Measurements from ENCODE around the gene P2RY12. TPM values are rescaled to one million over a fixed set of nuclear protein-coding genes. Genes with fewer than 3 reads are reported as not detected.

Gene P2RY12
- total and polyA plus RNA-seq, 9 of the 15 experiments (the other 6 are each of a cell fraction or from before 2014, with no cell fraction given) = not detected

DNA sequence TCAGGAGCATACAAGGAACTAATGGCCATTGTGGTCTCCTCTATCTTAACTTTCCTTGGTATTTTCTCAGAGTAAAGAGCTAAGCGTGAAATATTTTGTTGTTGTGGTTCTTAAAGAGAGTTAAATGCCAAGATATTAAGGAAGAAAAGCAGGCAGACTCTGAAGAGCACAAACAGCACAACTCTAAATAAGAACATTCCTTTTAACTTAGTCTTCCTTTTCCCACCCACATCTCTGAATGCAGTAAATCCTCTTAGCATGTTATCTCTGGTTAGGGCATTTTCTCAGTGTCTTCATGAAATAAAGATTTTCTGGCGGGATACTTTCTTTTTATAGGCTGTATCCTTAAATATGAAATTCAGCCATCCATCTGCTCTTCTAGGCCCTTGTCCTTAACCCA is 69.4 kb downstream of the P2RY12 start:
- no peak overlapping the region for H3K9ac ChIP-seq (ENCODE audit: insufficient read depth in 1 of 2, low read depth in 2 of 2, low read length in 2 of 2)
- no peaks in the 10 kb centered on the region for H3K9me3 ChIP-seq (replicated peaks; ENCODE audit: control insufficient read depth, insufficient read depth, low read depth, low read length)
- no peaks in the 10 kb centered on the region for H3K9me1 ChIP-seq (ENCODE audit: control insufficient read depth, insufficient read depth, low read length)
- POLR2A ChIA-PET = interaction anchor here (0.7 to 0.8 kb wide), 2 partner anchors 9 to 981 kb away, joined by 3 read pairs; no protein-coding TSS in a partner anchor
- BruUV-seq (replicated peaks) = no TSS peak
- TF ChIP-seq CHD1 (IDR thresholded peaks at IDR 0.05; ENCODE audit: low read length) (no peak), TGIF2 (CRISPR knock-in tag; IDR thresholded peaks at IDR 0.05) (no peak), SAFB2 (IDR thresholded peaks at IDR 0.05; ENCODE audit: borderline replicate concordance, low read depth, low read length, severe bottlenecking) (no peak), ZBTB7A (IDR thresholded peaks at IDR 0.05; ENCODE audit: borderline replicate concordance, control insufficient read depth, low read depth, low read length) (no peak), KAT2B (IDR thresholded peaks at IDR 0.05; ENCODE audit: low read depth, low read length) (no peak), ZNF12 (CRISPR knock-in tag; IDR thresholded peaks at IDR 0.05) (no peak), FOXJ3 (CRISPR knock-in tag; IDR thresholded peaks at IDR 0.05) (no peak), ZKSCAN1 (IDR thresholded peaks at IDR 0.05; ENCODE audit: low read depth, low read length) (no peak), CBX1 (IDR thresholded peaks at IDR 0.05; ENCODE audit: low read depth) (no peak), MYBL2 (IDR thresholded peaks at IDR 0.05; ENCODE audit: low read depth) (no peak), MYBL2 (CRISPR knock-in tag; IDR thresholded peaks at IDR 0.05; ENCODE audit: borderline replicate concordance) (no peak), CBX5 (IDR thresholded peaks at IDR 0.05; ENCODE audit: borderline replicate concordance, low read depth) (no peak), ZNF76 (CRISPR knock-in tag; IDR thresholded peaks at IDR 0.05; ENCODE audit: borderline replicate concordance) (no peak), JUNB (CRISPR knock-in tag; conservative IDR thresholded peaks at IDR 0.05) (no peak)
- TF ChIP-seq, protein P1, sequence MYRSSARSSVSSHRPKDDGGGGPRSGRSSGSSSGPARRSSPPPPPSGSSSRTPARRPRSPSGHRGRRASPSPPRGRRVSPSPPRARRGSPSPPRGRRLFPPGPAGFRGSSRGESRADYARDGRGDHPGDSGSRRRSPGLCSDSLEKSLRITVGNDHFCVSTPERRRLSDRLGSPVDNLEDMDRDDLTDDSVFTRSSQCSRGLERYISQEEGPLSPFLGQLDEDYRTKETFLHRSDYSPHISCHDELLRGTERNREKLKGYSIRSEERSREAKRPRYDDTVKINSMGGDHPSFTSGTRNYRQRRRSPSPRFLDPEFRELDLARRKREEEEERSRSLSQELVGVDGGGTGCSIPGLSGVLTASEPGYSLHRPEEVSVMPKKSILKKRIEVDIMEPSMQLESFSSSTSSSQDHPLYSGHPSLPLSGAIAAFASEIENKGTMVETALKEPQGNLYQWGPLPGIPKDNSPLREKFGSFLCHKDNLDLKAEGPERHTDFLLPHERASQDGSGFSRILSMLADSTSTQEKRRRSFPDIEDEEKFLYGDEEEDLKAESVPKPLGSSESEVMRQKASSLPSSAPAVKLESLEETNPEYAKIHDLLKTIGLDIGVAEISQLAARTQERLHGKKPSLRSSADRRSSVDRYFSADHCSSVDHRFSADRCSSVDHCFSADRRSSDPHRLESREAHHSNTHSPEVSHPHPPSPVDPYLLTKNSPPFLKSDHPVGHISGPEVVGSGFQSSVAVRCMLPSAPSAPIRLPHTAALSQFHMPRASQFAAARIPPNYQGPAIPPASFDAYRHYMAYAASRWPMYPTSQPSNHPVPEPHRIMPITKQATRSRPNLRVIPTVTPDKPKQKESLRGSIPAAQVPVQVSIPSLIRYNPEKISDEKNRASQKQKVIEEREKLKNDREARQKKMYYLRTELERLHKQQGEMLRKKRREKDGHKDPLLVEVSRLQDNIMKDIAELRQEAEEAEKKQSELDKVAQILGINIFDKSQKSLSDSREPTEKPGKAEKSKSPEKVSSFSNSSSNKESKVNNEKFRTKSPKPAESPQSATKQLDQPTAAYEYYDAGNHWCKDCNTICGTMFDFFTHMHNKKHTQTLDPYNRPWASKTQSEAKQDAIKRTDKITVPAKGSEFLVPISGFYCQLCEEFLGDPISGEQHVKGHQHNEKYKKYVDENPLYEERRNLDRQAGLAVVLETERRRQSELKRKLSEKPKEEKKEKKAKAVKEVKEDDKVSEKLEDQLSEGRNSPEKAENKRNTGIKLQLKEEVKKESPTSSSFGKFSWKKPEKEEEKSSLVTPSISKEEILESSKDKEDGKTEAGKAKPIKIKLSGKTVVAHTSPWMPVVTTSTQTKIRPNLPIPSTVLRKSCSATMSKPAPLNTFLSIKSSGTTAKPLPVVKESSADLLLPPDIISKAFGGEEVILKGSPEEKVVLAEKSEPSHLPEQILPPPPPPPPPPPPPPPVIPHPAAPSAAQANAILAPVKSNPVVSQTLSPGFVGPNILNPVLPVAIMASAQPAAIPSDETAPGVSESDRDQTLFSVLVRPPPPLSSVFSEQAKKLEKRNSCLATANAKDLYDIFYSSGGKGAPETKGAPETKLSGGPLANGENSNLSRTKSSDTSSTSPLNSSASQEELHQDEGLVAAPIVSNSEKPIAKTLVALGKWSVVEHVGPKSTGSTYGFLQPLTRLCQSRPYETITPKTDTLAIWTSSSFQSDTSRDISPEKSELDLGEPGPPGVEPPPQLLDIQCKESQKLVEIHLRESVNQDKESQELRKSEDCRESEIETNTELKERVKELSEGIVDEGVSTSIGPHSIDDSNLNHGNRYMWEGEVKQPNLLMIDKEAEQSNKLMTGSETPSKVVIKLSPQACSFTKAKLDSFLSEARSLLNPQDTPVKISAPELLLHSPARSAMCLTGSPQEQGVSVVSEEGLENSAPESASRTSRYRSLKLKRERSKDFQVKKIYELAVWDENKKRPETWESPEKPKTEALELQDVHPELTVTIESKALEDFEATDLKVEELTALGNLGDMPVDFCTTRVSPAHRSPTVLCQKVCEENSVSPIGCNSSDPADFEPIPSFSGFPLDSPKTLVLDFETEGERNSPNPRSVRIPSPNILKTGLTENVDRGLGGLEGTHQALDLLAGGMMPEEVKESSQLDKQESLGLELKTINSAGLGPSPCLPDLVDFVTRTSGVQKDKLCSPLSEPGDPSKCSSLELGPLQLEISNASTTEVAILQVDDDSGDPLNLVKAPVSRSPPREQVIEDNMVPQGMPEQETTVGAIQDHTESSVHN (IDR thresholded peaks at IDR 0.05; ENCODE audit: borderline replicate concordance in 1 of 2, low read depth in 1 of 2) = no peak
- H3K27me3 ChIP-seq (ENCODE audit: control insufficient read depth in 2 of 2, insufficient read depth in 2 of 2, low read length in 2 of 2) = peaks cover 4 to 12% of the 10 kb centered on the region in 2 experiments; a peak in 4 of 5 replicates
- H2AFZ ChIP-seq (ENCODE audit: low read depth, low read length) = no peak overlapping the region
- intact Hi-C loops (cut with micrococcal nuclease) (no loop called here), in situ Hi-C loops (cut with MboI) (no loop called here)
- no peaks in the 10 kb centered on the region for H3K36me3 ChIP-seq (ENCODE audit: control insufficient read depth, insufficient read depth, low read length)
- no peak overlapping the region for H3K27ac ChIP-seq (ENCODE audit: extremely low read depth, low read depth, low read length)
- no peak for ATAC-seq
- no peak overlapping the region for H3K4me3 ChIP-seq
- CTCF ChIA-PET (ENCODE audit: low intra/inter-chr PET ratio) = no interaction called here
- H3K4me1 ChIP-seq (replicated peaks in 1 of 2; ENCODE audit: control insufficient read depth in 2 of 2, insufficient read depth in 2 of 2, low read length in 2 of 2) = no peaks in the 10 kb centered on the region
- DNase-seq (ENCODE audit: extremely low read depth in 1 of 4, low spot score in 3 of 4) = no peak
- no peaks in the 10 kb centered on the region for H4K20me1 ChIP-seq (replicated peaks; ENCODE audit: control insufficient read depth, insufficient read depth, low read length)
- H3K79me2 ChIP-seq (ENCODE audit: control insufficient read depth, insufficient read depth, low read length) = no peaks in the 10 kb centered on the region
- FAIRE-seq = no peak
- H3K4me2 ChIP-seq (ENCODE audit: insufficient read depth, low read length) = no peak overlapping the region
- 6% methylated on average over 2 of the region's 2 CpGs for WGBS (ENCODE audit: insufficient coverage, low coverage, missing lambda C conversion rate)

Data from K562 (cell line).